Adipocyte (in vitro differentiated cells): ENCODE measurements around the gene FHOD3.

Source experiments
- DNase-seq: peaks from one replicate; pipeline ENCODE4 v3.0.0-alpha.2; 2015; ENCODE audit warnings: low read depth
- H3K27me3 ChIP-seq: replicated peaks from 2 replicates; pipeline ENCODE4 v1.7.0; 2013; ENCODE audit warnings: mild to moderate bottlenecking, low read length, moderate library complexity; ENCODE audit not compliant: control insufficient read depth, insufficient read depth
- H3K36me3 ChIP-seq: 2 replicates; pipeline ENCODE4 v1.7.0; 2013; ENCODE audit warnings: low read length, mild to moderate bottlenecking, moderate library complexity; ENCODE audit not compliant: control insufficient read depth, insufficient read depth, severe bottlenecking
- H3K4me1 ChIP-seq: 2 replicates; pipeline ENCODE4 v1.7.0; 2013; ENCODE audit warnings: mild to moderate bottlenecking, low read length, moderate library complexity; ENCODE audit not compliant: control insufficient read depth, insufficient read depth
- H3K4me3 ChIP-seq: 2 replicates; pipeline ENCODE4 v1.7.0; 2013; ENCODE audit warnings: mild to moderate bottlenecking, low read length, moderate library complexity
- H3K9ac ChIP-seq: 2 replicates; pipeline ENCODE4 v1.7.0; 2013; ENCODE audit warnings: mild to moderate bottlenecking, low read length, moderate library complexity
- H3K9me3 ChIP-seq: 2 replicates; pipeline ENCODE4 v1.7.0; 2013; ENCODE audit warnings: mild to moderate bottlenecking, low read length, moderate library complexity; ENCODE audit not compliant: control insufficient read depth

Gene FHOD3

GRCh38 chr18:36441426-36442240, 144.1 kb downstream of the FHOD3 start:
- peak overlapping the region; percentile 64 for H3K4me3 ChIP-seq
- peak overlapping the region; percentile 76 for H3K9ac ChIP-seq
- no peaks in the 10 kb centered on the region for H3K9me3 ChIP-seq
- peak; percentile 82 for DNase-seq
- H3K27me3 ChIP-seq = no peaks in the 10 kb centered on the region
- H3K36me3 ChIP-seq = no peaks in the 10 kb centered on the region
- H3K4me1 ChIP-seq = peaks cover 55% of the 10 kb centered on the region

GRCh38 chr18:36442717-36443116, 145.2 kb downstream of the FHOD3 start:
- peaks cover 55% of the 10 kb centered on the region for H3K4me1 ChIP-seq
- H3K36me3 ChIP-seq = no peaks in the 10 kb centered on the region
- peak overlapping the region; percentile 76 for H3K9ac ChIP-seq
- no peaks in the 10 kb centered on the region for H3K27me3 ChIP-seq
- DNase-seq = no peak
- no peak overlapping the region for H3K4me3 ChIP-seq
- H3K9me3 ChIP-seq = no peaks in the 10 kb centered on the region

GRCh38 chr18:36446059-36446458, 148.5 kb downstream of the FHOD3 start:
- Histone ChIP-seq H3K4me1 (peaks cover 42% of the 10 kb centered on the region), H3K9me3 (no peaks in the 10 kb centered on the region), H3K4me3 (no peak overlapping the region), H3K27me3 (no peaks in the 10 kb centered on the region), H3K36me3 (no peaks in the 10 kb centered on the region), H3K9ac (peak overlapping the region; percentile 18)
- DNase-seq = no peak

- no peak for DNase-seq
- Histone ChIP-seq H3K9ac (no peak overlapping the region), H3K4me1 (peaks cover 34% of the 10 kb centered on the region), H3K4me3 (no peak overlapping the region), H3K9me3 (no peaks in the 10 kb centered on the region), H3K27me3 (no peaks in the 10 kb centered on the region), H3K36me3 (no peaks in the 10 kb centered on the region)
Measured at GRCh38 chr18:36448384-36449290, 151.1 kb downstream of the FHOD3 start.

- peaks cover 34% of the 10 kb centered on the region for H3K4me1 ChIP-seq
- no peaks in the 10 kb centered on the region for H3K27me3 ChIP-seq
- no peaks in the 10 kb centered on the region for H3K36me3 ChIP-seq
- no peak overlapping the region for H3K9ac ChIP-seq
- DNase-seq = peak; percentile 48
- no peaks in the 10 kb centered on the region for H3K9me3 ChIP-seq
- H3K4me3 ChIP-seq = no peak overlapping the region
Measured at GRCh38 chr18:36449451-36449850, 151.9 kb downstream of the FHOD3 start.

GRCh38 chr18:36450264-36450663, 152.8 kb downstream of the FHOD3 start:
- no peaks in the 10 kb centered on the region for H3K9me3 ChIP-seq
- no peak for DNase-seq
- no peak overlapping the region for H3K9ac ChIP-seq
- no peaks in the 10 kb centered on the region for H3K36me3 ChIP-seq
- H3K4me3 ChIP-seq = no peak overlapping the region
- H3K27me3 ChIP-seq = no peaks in the 10 kb centered on the region
- H3K4me1 ChIP-seq = peaks cover 34% of the 10 kb centered on the region

GRCh38 chr18:36451454-36452251, 154.1 kb downstream of the FHOD3 start:
- DNase-seq = no peak
- no peaks in the 10 kb centered on the region for H3K27me3 ChIP-seq
- H3K9ac ChIP-seq = no peak overlapping the region
- H3K9me3 ChIP-seq = no peaks in the 10 kb centered on the region
- no peaks in the 10 kb centered on the region for H3K36me3 ChIP-seq
- peaks cover 29% of the 10 kb centered on the region for H3K4me1 ChIP-seq
- H3K4me3 ChIP-seq = no peak overlapping the region

GRCh38 chr18:36454245-36454644, 156.7 kb downstream of the FHOD3 start:
- Histone ChIP-seq H3K27me3 (no peaks in the 10 kb centered on the region), H3K4me1 (peaks cover 16% of the 10 kb centered on the region), H3K9me3 (no peaks in the 10 kb centered on the region), H3K36me3 (no peaks in the 10 kb centered on the region), H3K4me3 (no peak overlapping the region), H3K9ac (no peak overlapping the region)
- no peak for DNase-seq

- DNase-seq = no peak
- H3K4me1 ChIP-seq = peaks cover 12% of the 10 kb centered on the region
- no peak overlapping the region for H3K4me3 ChIP-seq
- H3K27me3 ChIP-seq = no peaks in the 10 kb centered on the region
- H3K36me3 ChIP-seq = no peaks in the 10 kb centered on the region
- no peaks in the 10 kb centered on the region for H3K9me3 ChIP-seq
- H3K9ac ChIP-seq = no peak overlapping the region
Measured at GRCh38 chr18:36454848-36455458, 157.4 kb downstream of the FHOD3 start.

- H3K27me3 ChIP-seq = no peaks in the 10 kb centered on the region
- H3K9me3 ChIP-seq = no peaks in the 10 kb centered on the region
- no peaks in the 10 kb centered on the region for H3K36me3 ChIP-seq
- no peak overlapping the region for H3K4me3 ChIP-seq
- no peak overlapping the region for H3K9ac ChIP-seq
- no peak for DNase-seq
- H3K4me1 ChIP-seq = peaks cover 11% of the 10 kb centered on the region
Measured at GRCh38 chr18:36455931-36456330, 158.4 kb downstream of the FHOD3 start.
